GM21737 (cell line): ENCODE results near the gene DENND6A.
"Not testable (repeated sequence)": the region's sequence is repeated elsewhere in the genome, so short reads cannot be mapped to it uniquely, and the experiment has no call there.

Source experiments
- ATAC-seq: cut with Tn5 transposase; IDR thresholded peaks from one replicate; pipeline ENCODE4 v1.9.1; 2021; ENCODE audit warnings: mild to moderate bottlenecking, moderate library complexity; ENCODE audit not compliant: unreplicated experiment

The DENND6A gene

DNA sequence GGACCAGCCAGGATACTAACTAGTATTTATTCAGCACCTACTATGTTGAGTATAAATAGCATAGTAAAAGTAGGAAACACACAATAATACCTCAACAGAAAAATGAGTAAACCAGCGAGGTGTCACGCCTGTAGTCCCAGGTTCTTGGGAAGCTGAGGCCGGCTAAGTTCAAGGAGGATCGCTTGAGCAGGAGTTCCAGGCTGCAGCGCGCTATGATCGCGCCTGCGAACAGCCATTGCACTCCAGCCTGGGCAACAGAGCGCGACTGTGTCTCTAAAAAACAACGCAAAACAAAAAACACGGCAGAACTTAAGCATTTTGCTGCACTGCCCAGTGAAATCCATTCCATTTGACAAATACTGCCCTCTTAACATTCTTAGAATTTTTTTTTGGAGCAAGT lies 1.3 kb upstream of the DENND6A start:
- no peak for ATAC-seq

DNA sequence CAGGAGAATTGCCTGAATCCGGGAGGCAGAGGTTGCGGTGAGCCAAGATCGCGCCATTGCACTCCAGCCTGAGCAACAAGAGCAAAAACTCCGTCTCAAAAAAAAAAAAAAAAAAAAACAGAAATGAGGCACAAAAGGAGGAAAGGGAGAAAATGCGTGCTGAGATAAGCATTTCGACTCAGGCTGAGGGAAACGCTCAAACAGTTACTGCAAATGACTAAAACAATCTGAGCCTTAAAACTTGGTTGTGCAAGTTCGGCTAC lies 813 bp downstream of the DENND6A start:
- ATAC-seq: not testable (repeated sequence)

DNA sequence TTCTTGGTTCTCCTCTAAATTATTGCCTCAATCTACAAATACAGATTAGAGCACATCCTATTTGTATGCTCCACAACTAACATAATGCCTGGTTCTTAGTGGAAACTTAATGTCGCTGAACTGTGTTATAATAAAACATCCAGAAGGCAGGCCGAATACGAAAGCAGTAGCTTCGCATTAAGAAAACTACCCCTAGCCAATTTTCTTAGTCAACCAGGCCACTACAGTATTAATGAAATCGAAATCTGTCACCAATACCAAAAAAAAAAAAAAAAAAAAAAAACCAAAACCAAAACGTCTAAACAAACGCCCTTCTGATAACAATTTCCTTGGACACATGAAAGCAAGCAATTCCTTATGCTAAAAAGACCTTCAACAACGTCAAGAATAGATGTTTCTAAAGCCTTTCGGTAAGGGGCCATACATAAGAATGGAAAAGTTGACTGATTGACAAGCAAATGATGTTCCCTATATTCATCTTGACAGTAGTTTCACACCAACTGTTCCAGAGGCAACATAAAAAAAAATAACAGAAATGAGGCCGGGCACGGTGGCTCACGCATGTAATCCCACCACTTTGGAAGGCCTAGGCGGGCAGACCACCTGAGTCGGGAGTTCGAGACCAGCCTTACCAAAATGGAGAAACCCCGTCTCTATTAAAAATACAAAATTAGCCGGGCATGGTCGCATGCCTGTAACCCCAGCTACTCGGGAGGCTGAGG lies 1.3 kb downstream of the DENND6A start:
- ATAC-seq: no peak

DNA sequence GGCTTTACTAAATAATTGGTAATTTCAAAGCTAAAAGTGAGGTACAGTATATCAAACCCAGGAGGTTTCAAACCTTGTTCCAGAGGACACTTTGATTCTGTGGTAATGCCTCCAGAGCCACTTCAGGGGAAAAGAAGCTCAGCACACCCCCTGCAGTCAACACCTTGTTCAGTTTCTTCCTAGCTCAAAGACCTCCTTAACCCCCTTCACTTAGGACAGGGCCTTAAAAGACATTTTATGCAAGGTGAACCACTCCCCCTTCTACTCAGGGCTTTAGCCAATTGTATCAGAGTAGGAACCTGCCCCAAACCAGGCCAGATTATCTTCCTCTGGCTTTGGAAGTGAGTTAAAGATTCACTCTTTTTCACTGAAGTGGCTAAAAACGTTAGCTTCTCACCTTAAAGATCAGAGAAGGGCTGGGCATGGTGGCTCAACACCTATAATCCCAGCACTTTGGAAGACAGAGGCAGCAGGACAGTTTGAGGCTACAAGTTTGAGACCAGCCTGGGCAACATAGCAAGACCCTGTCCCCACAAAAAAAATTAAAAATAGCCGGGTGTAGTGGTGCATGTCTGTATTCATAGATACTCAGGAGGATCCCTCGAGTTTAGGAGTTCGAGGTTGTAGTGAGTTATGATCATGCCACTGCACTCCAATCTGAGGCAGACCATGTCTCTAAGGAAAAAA lies 3.4 kb downstream of the DENND6A start:
- ATAC-seq: no peak

DNA sequence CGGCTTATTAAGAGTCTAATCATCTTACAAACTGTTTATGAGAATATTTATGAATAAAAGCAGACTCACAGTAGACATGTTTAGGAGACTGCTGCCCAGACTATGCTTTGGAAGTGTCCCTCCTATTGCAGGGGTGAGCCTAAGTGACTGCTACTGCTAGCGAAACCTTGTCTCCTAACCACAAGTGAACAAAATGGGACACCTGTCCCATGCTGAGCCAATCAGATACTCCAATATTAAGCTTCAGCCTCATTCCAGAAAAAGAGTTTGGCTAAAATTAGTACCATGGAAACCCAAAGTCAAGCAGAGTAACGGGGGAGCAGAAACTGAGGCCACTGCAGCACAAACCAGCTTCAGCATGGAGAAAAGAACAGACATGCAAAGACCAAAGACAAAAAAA lies 4.6 kb downstream of the DENND6A start:
- no peak for ATAC-seq

DNA sequence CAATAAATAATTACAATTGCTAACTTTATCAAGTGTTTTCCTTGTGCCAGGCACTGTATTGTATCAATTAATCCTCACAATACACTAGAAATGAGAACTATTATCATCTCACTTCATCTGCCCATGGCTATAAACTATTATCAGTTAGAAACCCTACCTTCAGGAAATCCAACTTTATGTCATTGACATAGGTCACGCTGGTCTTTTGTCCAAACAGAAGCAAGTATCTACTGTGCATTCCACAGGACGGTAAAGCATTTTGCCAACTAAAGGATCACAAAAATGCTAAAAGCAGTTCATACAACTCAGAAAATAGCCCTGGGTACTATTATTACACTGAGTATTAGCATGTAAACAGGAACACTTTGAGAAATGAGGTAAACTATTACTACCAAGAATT lies 9.6 kb downstream of the DENND6A start:
- no peak for ATAC-seq

DNA sequence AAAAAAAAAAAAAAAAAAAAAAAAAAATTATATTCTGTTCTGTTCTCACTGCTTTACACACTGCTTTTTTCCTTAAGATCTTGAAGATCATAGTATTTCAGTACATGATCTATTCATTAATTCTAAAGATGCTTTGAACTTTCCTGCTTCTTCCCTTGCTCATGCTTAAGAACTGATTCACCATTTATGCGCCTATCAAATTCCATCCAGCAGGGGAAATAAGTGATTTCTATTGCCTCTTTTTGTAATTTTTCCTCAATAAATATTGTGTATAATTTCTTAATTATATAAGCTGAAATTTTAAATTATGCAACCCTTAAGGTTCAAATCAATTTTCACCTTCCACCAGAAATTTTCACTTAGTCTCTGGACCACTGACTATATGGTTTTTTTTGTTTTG lies 10.6 kb downstream of the DENND6A start:
- no peak for ATAC-seq

DNA sequence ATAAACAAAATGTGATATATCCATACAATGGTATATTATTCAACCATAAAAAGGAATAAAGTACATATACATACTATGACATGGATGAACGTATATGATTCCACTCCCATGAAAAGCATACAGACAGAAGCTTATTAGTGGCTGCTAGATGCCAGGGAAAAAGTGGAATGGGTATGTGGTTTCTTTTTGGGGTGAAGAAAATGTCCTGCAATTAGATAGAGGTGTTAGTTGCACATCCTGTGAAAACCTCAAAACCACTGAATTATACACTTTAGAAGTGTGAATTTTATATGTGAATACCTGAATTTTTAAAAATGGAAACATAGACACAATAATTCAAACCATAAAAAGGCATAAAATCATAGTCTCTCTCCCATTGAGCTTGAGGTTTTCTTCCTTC lies 11.2 kb downstream of the DENND6A start:
- ATAC-seq: no peak

DNA sequence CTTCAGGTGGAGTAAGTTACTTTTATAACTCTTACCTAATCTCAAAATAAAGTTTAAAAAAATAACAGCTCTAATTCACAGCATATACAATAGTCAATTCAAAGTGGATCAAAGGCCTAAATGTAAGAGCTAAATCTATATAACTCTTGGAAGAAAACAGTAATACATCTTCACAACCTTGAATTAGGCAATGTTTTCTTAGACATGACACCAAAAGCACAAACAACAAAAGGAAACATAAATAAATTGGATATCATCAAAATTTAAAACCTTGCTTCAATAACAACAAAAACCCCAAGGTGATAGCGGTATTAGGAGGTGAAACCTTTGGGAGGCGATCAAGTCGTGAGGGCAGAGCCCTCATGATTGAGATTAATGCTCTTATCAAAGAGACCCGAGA lies 12.8 kb downstream of the DENND6A start:
- ATAC-seq: no peak

DNA sequence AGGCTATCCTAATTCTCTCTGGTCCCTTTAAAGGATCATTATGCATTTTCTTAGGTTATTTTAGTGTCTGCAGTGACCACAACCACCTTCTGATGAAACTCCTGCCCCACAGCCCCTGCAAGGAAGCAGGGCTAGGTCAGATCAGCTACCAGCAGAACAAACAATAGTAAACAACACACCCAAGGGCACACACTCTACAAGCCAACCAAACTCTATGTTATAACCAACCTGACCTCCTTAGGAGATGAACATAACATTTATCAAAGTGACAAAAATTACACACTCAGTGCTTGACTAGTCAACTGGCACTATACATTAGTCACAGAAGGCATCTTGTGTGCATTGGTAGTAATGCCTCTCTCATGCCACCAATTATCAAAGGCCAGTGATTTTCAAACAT lies 17.3 kb downstream of the DENND6A start:
- ATAC-seq: no peak

DNA sequence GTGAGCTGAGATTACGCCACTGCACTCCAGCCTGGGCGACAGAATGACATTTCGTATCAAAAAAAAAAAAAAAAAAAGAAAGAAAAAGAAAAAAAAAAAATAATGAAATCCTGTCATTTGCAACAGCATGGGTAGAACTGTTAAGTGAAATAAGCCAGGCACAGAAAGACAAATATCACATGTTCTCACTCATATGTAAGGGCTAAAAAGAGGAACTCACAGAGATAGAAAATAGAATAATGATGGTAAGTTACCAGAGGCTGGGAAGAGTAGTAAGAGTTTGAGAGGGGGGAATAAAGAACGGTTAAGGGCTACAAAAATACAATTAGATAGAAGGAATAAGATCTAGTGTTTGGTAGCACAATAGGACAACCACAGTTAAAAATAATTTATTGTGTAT lies 19.7 kb downstream of the DENND6A start:
- ATAC-seq: no peak

DNA sequence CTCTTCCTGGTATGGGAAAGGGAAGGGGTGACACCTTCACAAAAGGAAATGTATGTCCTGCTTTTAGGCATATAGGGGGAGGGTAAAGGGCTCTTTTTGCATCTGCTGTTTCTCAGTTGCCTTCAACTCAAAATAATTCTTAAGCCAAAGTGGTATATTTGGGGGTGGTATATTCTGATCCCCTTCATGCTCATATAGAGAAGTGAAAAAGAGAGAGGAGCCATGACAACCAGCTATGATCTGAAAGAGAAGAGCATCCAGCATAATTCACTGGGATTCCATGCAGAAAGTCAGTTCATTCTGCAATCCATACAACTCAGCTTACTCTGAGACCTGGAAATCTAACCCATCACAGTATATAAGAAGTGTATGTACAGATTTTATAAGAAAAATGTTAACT lies 22.3 kb downstream of the DENND6A start:
- ATAC-seq: no peak

DNA sequence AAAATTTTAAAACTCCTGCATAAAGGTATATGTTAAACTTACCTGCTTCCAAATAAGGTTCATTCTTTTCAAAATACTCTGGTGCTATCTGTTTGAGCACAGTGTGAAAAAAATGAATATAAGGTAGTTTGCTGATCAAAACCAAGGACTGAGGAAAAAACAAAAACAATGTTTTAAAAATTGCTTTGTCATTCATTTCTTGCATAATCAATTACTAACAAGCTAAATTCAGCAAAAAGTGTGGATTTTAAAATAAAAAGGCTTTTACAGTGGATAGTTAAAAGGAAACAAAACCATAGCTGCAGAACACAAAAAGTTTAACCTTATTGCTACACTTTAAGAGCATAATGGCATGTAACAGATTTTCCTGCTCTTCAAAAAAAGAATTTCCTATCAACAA lies 31.5 kb downstream of the DENND6A start:
- ATAC-seq: no peak

DNA sequence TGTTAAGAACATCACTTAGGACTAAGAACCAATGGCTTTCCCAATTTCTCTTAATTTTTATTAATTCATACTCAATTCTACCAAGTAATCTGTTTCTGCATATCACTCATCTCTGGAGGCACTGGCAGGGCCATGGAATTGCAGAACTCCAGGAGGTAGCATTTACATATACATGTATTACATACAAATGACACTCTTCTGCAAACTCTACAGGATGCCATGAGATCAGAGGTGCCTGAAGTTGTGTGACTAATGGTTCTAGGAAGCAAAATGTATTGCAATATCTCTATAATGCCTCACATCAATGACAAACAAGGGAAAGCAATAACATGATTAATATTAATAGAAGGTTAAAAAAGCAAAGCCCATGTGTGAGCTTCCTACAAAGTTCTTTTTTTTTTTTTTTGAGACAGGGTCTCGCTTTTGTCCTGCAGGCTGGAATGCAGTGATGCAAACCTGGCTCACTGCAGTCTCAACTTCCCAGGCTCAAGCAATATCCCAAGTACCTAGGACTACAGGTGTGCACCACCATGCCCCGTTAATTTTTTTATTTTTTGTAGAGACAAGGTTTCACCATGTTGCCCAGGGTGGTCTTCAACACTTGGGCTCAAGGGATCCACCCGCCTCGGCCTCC lies 33.0 kb downstream of the DENND6A start:
- no peak for ATAC-seq

DNA sequence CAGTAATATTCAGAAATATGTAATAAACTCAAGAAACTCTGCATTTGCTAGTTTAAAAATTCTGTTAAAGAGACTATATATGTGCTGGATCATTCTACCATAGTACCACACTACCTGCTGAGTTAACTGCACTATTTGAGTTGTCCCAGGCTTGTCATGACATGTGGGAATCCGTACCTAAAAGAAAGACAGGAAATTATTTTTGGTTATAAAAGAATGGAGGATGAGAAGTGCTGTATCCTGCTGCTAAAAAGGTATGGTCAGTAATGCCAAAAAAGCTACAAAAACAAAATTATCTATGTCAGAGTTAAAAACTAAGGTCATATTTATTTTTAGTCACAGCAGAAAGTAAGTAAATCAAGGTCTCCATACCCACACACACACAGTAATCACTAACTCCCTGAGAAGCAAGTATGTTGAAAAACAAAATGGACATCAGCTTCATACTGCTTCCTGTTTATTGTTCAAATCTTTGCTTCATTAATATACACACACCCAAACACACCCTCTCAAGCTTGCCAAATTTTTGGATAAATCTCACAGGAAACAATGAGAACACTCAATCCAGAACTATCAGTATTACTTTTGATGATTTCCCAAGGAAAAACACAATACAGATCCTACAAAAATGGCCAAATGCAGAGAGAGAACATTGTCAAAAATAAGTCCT lies 33.7 kb downstream of the DENND6A start:
- ATAC-seq: no peak

DNA sequence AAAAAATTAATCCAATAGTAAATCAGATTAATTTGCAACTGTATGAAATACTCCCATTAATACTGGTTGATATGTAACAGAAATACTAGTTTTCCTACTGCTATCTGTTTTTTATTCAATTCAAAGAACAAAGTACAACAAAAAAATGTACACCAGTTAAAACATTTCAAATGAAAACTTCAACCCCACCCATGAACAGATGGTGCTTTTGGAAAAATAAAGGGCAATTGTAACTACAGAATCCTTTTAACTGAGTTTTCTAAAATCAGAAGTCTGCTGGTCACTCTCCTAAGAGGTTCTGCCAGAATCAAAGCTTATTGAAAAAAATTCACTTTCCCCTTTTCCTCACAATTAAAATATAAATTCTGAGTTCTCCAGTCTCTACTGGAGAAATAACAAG lies 34.3 kb downstream of the DENND6A start:
- ATAC-seq: no peak

DNA sequence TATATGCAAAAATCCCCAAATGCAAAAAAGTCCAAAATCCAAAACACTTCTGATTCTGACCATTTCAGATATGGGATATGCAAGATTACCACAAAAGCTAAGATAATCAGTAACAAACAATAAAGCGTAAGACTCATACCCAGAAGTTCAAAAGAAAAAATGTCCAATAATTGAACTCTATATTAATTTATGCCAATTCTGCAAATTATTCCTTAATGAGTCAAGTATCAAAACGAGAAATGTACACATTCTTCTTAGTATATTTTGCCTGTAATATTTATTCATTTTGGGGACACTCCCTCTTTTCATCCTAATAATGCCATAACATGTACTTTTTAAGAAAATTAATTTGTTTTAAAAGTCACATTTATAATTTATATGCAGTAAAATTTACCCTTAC lies 37.1 kb downstream of the DENND6A start:
- ATAC-seq: no peak

DNA sequence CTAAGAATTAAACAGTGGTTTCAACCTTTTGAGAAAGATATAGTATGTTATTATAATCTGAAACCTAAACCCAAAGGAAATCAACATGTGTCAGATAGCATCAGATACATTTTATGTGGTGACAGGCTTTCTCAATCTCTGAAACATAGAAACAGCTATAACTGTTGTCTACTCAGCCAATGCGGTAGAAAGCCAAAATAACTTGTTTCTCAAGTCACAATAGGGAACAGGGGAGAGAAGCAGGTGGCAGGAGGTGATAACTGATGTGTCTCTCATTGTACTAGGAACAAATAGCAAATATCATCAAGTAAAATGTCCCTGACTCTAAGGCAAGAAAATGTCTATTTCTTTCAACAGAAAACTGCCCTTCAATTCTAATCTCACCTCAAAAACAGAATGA lies 38.6 kb downstream of the DENND6A start:
- ATAC-seq: no peak

DNA sequence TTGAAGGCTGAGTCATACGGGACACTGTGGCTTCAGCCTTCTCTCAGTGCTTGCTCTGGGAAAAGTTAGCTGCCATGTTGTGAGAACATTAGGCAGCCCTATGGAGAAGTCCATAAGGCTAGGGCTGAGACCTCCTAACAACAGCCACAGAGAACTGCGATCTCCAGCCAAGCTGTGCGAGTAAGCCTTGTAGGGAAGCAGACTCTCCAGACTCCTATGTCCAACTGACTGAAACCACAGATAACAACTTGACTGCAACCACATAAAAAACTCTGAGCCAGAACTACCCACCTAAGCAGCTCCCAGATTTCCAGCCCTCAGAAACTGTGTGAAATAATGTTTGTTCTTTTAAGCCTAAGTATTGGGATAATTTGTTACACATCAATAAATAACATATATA lies 40.7 kb downstream of the DENND6A start:
- ATAC-seq: no peak

DNA sequence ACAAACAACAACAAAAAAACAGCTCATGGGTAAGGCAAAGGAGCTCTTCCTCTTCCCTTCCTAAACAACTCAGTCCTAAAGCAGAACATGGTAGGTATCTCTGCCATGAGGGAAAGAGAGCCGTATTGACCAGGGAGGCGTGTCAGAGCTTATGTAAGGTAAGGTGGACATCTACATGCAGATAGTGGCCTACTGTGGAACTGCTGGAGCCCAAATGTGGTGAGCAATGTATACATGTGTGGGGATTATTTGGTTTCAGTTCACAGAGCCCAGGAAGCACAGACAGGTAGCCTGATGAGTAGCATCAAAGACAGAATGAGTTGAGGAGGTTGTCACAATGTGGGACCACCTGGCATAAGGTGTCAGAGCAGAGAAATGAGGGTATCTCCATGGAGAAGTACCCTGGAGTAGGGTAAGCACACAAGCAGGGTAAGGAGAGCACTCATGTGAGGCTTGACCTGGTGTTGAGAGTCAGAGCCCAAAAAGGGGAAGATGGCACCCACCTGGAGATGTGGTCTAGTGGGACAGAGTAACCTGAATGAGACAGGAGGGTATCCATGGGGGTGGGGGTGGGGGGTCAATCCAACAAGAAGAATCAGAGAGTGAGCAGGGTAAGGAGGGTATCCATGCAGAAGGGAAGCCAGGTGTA lies 45.5 kb downstream of the DENND6A start:
- no peak for ATAC-seq

DNA sequence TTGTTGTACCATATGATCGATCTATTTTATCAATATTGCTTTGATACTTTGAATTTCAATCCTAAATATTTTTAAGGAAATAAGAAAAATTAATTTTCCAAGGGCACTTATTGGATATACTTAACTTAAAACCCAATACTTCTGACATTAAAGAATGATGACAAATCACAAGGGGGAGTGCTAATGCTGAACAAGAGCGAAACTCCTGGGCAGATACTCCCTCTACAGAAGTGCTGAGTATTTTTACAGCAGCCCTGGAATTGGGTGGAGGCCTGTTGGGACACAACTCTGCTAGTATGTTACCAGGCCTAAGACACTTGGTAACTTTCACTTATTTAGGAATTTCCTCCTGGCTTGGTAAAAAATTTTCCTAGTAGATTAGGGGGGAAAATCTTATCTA lies 46.2 kb downstream of the DENND6A start:
- no peak for ATAC-seq

DNA sequence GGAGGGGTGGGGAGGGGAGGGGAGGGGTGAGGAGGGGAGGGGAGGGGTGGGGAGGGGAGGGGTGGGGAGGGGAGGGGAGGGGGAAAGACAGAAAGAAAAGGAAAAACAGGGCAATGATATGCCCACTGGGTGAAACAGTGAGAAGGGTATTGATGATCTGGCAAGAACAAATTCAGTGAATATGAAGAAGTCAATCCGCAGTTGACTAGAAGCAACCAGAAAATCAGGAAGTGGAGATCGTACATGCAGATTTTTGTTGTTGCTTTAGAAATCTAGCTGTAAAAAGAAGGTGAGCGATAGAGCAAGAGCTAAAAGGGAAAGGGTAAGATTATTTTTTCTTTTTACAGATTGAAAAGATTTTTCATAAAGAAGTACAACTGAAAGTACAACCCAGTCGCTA lies 48.1 kb downstream of the DENND6A start:
- ATAC-seq: no peak
